Measurements from ENCODE around the gene SNPH.

The SNPH gene

GRCh38 chr20:1313236-1313964, 47.3 kb downstream of the SNPH start:
- TF ChIP-seq FOXP2 (optimal IDR thresholded peaks at IDR 0.05; ENCODE audit: borderline replicate concordance, extremely low read depth, extremely low read length, insufficient read depth) (peak; percentile 35), SIN3A (IDR thresholded peaks at IDR 0.05; ENCODE audit: borderline replicate concordance, insufficient read depth, low read length) (no peak)

- TF ChIP-seq REST (IDR thresholded peaks at IDR 0.05; ENCODE audit: insufficient read depth in 1 of 2, low read depth in 2 of 2, low read length in 2 of 2) (no peak), SIN3A (IDR thresholded peaks at IDR 0.05; ENCODE audit: borderline replicate concordance, insufficient read depth, low read length) (no peak), POLR2AphosphoS5 (IDR thresholded peaks at IDR 0.05; ENCODE audit: low read depth, low read length) (no peak), TAF1 (IDR thresholded peaks at IDR 0.05; ENCODE audit: borderline replicate concordance, insufficient read depth, low read length) (no peak), FOXP2 (optimal IDR thresholded peaks at IDR 0.05; ENCODE audit: borderline replicate concordance, extremely low read depth, extremely low read length, insufficient read depth) (no peak)
These were observed 49.7 kb downstream of the SNPH start for GRCh38 chr20:1315804-1316203.

- no peak for TF ChIP-seq REST (IDR thresholded peaks at IDR 0.05; ENCODE audit: insufficient read depth in 1 of 2, low read depth in 2 of 2, low read length in 2 of 2)
- no peak for TF ChIP-seq SIN3A (IDR thresholded peaks at IDR 0.05; ENCODE audit: borderline replicate concordance, insufficient read depth, low read length)
These were observed 51.6 kb downstream of the SNPH start for GRCh38 chr20:1317545-1318255.

- no peak for TF ChIP-seq FOXP2 (optimal IDR thresholded peaks at IDR 0.05; ENCODE audit: borderline replicate concordance, extremely low read depth, extremely low read length, insufficient read depth)
- TF ChIP-seq REST (IDR thresholded peaks at IDR 0.05; ENCODE audit: insufficient read depth in 1 of 2, low read depth in 2 of 2, low read length in 2 of 2): no peak
- no peak for TF ChIP-seq POLR2AphosphoS5 (IDR thresholded peaks at IDR 0.05; ENCODE audit: low read depth, low read length)
These were observed 53.0 kb downstream of the SNPH start for GRCh38 chr20:1319051-1319450.

- TF ChIP-seq FOXP2 (optimal IDR thresholded peaks at IDR 0.05; ENCODE audit: borderline replicate concordance, extremely low read depth, extremely low read length, insufficient read depth) (no peak), TAF1 (IDR thresholded peaks at IDR 0.05; ENCODE audit: borderline replicate concordance, insufficient read depth, low read length) (no peak), SIN3A (IDR thresholded peaks at IDR 0.05; ENCODE audit: borderline replicate concordance, insufficient read depth, low read length) (no peak), REST (IDR thresholded peaks at IDR 0.05; ENCODE audit: insufficient read depth in 1 of 2, low read depth in 2 of 2, low read length in 2 of 2) (no peak), POLR2AphosphoS5 (IDR thresholded peaks at IDR 0.05; ENCODE audit: low read depth, low read length) (no peak)
These were observed 53.4 kb downstream of the SNPH start for GRCh38 chr20:1319462-1319861.

All from PFSK-1 (cell line).